CD14-positive monocyte (primary cell): Measurements from ENCODE around the gene PIP4K2B. TPM values are rescaled to one million over a fixed set of nuclear protein-coding genes. Genes with fewer than 3 reads are reported as not detected.
"Not testable (repeated sequence)": the region's sequence is repeated elsewhere in the genome, so short reads cannot be mapped to it uniquely, and the experiment has no call there.

Experiments
- DNase-seq, 3 donors: peaks; one replicate each; pipeline ENCODE4 v3.0.0-alpha.2; 2011 to 2022
- H2AFZ ChIP-seq: 2 replicates; pipeline ENCODE4 v1.6.0; 2012; ENCODE audit warnings: mild to moderate bottlenecking, low read depth, low read length, inconsistent platforms; ENCODE audit not compliant: insufficient read depth, poor library complexity, severe bottlenecking
- H3K27ac ChIP-seq, 2 donors: 1 replicate in 1 of 2; 2 replicates in 1 of 2; pipeline ENCODE4 v1.5.1; 2012 to 2013; ENCODE audit warnings: low read length in 2 of 2, control low read depth in 1 of 2, inconsistent platforms in 1 of 2, low read depth in 1 of 2, mild to moderate bottlenecking in 1 of 2
- H3K27me3 ChIP-seq, 2 donors: one replicate each; pipeline versions ENCODE4 v1.6.0 to v1.6.1; 2011 to 2013; ENCODE audit warnings: low read length in 2 of 2; ENCODE audit not compliant: control insufficient read depth in 2 of 2, insufficient read depth in 2 of 2
- H3K36me3 ChIP-seq, 2 donors: replicated peaks in 1 of 2; 1 replicate in 1 of 2; 2 replicates in 1 of 2; pipeline versions ENCODE4 v1.5.1 to v1.6.1; 2012 to 2013; ENCODE audit warnings: low read length in 2 of 2, control low read depth in 1 of 2, inconsistent platforms in 1 of 2, mild to moderate bottlenecking in 1 of 2; ENCODE audit not compliant: insufficient read depth in 2 of 2, control insufficient read depth in 1 of 2
- H3K4me1 ChIP-seq, 2 donors: 1 replicate in 1 of 2; 2 replicates in 1 of 2; pipeline versions ENCODE4 v1.5.1 to v1.6.1; 2012 to 2013; ENCODE audit warnings: low read length in 2 of 2, control low read depth in 1 of 2, inconsistent platforms in 1 of 2, mild to moderate bottlenecking in 1 of 2, moderate library complexity in 1 of 2; ENCODE audit not compliant: insufficient read depth in 2 of 2, control insufficient read depth in 1 of 2
- H3K4me2 ChIP-seq: replicated peaks from 2 replicates; pipeline ENCODE3; 2012; ENCODE audit warnings: low read length, moderate library complexity, mild to moderate bottlenecking; ENCODE audit not compliant: poor library complexity, severe bottlenecking; ENCODE audit errors: extremely low read depth
- H3K4me3 ChIP-seq, 3 experiments: fragments of 200-600 bp in 1 of 3; sonication (generic) in 1 of 3; replicated peaks in 1 of 3; 1 replicate in 2 of 3; 2 replicates in 1 of 3; pipeline ENCODE4 v1.5.1; 2011 to 2013; ENCODE audit warnings: low read length in 3 of 3, mild to moderate bottlenecking in 3 of 3, control low read depth in 2 of 3, low read depth in 2 of 3, inconsistent platforms in 1 of 3, moderate library complexity in 1 of 3
- H3K79me2 ChIP-seq: 2 replicates; pipeline ENCODE4 v1.6.0; 2012; ENCODE audit warnings: mild to moderate bottlenecking, control low read depth, inconsistent platforms, low read length, moderate library complexity; ENCODE audit not compliant: insufficient read depth
- H3K9ac ChIP-seq: 2 replicates; pipeline ENCODE4 v1.6.0; 2017; ENCODE audit warnings: low read length, mild to moderate bottlenecking; ENCODE audit not compliant: insufficient read depth, poor library complexity, severe bottlenecking
- H3K9me3 ChIP-seq, 2 donors: replicated peaks in 1 of 2; 1 replicate in 1 of 2; 2 replicates in 1 of 2; pipeline versions ENCODE4 v1.5.1 to v1.6.1; 2012 to 2013; ENCODE audit warnings: low read length in 2 of 2, control low read depth in 1 of 2; ENCODE audit not compliant: control insufficient read depth in 1 of 2, insufficient read depth in 1 of 2
- H4K20me1 ChIP-seq: 2 replicates; pipeline ENCODE4 v1.6.0; 2012; ENCODE audit warnings: mild to moderate bottlenecking, low read length, control low read depth, moderate library complexity; ENCODE audit not compliant: insufficient read depth
- H3K27ac Mint-ChIP-seq, 7 donors: one replicate each; pipeline ENCODE4 v1.8.0; 2020; ENCODE audit warnings: mild to moderate bottlenecking in 7 of 7, mixed read lengths in 7 of 7, moderate library complexity in 6 of 7, inconsistent platforms in 2 of 7
- H3K27me3 Mint-ChIP-seq, 3 donors: one replicate each; pipeline ENCODE4 v1.8.0; 2021 to 2022; ENCODE audit warnings: low read depth in 3 of 3, mild to moderate bottlenecking in 3 of 3, mixed read lengths in 3 of 3, moderate library complexity in 3 of 3, inconsistent platforms in 1 of 3
- H3K36me3 Mint-ChIP-seq, 2 donors: one replicate each; pipeline ENCODE4 v1.8.0; 2020; ENCODE audit warnings: mixed read lengths in 2 of 2, inconsistent platforms in 1 of 2, mild to moderate bottlenecking in 1 of 2
- H3K4me1 Mint-ChIP-seq: one replicate; pipeline ENCODE4 v1.8.0; 2020; ENCODE audit warnings: mild to moderate bottlenecking, mixed read lengths
- H3K4me3 Mint-ChIP-seq, 2 donors: one replicate each; pipeline ENCODE4 v1.8.0; 2020; ENCODE audit warnings: mild to moderate bottlenecking in 2 of 2, mixed read lengths in 2 of 2, moderate library complexity in 1 of 2
- H3K9me3 Mint-ChIP-seq, 7 donors: one replicate each; pipeline ENCODE4 v1.8.0; 2020 to 2022; ENCODE audit warnings: mixed read lengths in 7 of 7, mild to moderate bottlenecking in 6 of 7, moderate library complexity in 6 of 7, inconsistent platforms in 2 of 7
- CTCF ChIP-seq: fragments of 200-600 bp; IDR thresholded peaks from one replicate; pipeline ENCODE4 v1.8.0; 2022; ENCODE audit warnings: antibody characterized with exemption, mild to moderate bottlenecking
- WGBS: methylation state at CpG from one replicate; pipeline ENCODE4 v1.1.5; 2013; ENCODE audit warnings: missing lambda C conversion rate; ENCODE audit not compliant: insufficient coverage; 5-methylcytosine and 5-hydroxymethylcytosine counted together
- intact Hi-C, 2 donors: fragments of 100-400 bp; cut with micrococcal nuclease; formaldehyde crosslinking; loops; one replicate each; pipeline versions ENCODE4 v1.15.0 to v1.15.1; 2023
- polyA plus RNA-seq, 3 donors: library from polyadenylated mRNA; depleted of rRNA in 1 of 3; unstranded in 2 of 3; stranded (reverse) in 1 of 3; fragments of 300-500 nt in 2 of 3; fragments of >200 nt in 1 of 3; fragmentation: Illumina TruSeq in 2 of 3; gene quantifications; 1 replicate in 2 of 3; 2 replicates in 1 of 3; pipeline ENCODE4 v1.2.3, GENCODE V29; 2012 to 2021

Gene PIP4K2B
- polyA plus RNA-seq, 3 donors, result 4.4 to 20.2 (median 4.6) TPM

- Mint-ChIP-seq H3K4me1 (no peaks in the 10 kb centered on the region), H3K36me3 (peaks cover 38 to 61% of the 10 kb centered on the region in 2 donors), H3K27me3 (no peaks in the 10 kb centered on the region), H3K9me3 (peaks cover 0 to 2% (median 0%) of the 10 kb centered on the region in 7 donors), H3K27ac (peak overlapping the region in 3 of 7 donors; percentile 46 to 59 (median 47)), H3K4me3 (no peak overlapping the region)
- Histone ChIP-seq H3K9me3 (no peaks in the 10 kb centered on the region), H3K4me2 (no peak overlapping the region), H2AFZ (no peak overlapping the region), H3K27me3 (no peaks in the 10 kb centered on the region), H3K79me2 (peaks cover 32% of the 10 kb centered on the region), H4K20me1 (peaks cover 31% of the 10 kb centered on the region), H3K27ac (no peak overlapping the region), H3K4me1 (no peaks in the 10 kb centered on the region), H3K4me3 (no peak overlapping the region), H3K36me3 (peaks cover 26 to 57% of the 10 kb centered on the region in 2 donors), H3K9ac (no peak overlapping the region)
- intact Hi-C loops, result no loop called here
- DNase-seq, result no peak
- WGBS, result no CpG with 5 or more reads among the region's 1 CpG
- TF ChIP-seq CTCF, result no peak
Measured at GRCh38 chr17:38789185-38789584, 10.2 kb downstream of the PIP4K2B start.

GRCh38 chr17:38787999-38788398, 11.4 kb downstream of the PIP4K2B start:
- Histone ChIP-seq H4K20me1 (peaks cover 31% of the 10 kb centered on the region), H3K36me3 (peaks cover 37 to 58% of the 10 kb centered on the region in 2 donors), H3K79me2 (peaks cover 21% of the 10 kb centered on the region)
- H2AFZ ChIP-seq, H3K9me3 ChIP-seq, H3K4me3 ChIP-seq, H3K27me3 ChIP-seq, intact Hi-C loops, H3K27me3 Mint-ChIP-seq, DNase-seq, H3K4me3 Mint-ChIP-seq, H3K27ac ChIP-seq, H3K4me1 ChIP-seq, H3K9ac ChIP-seq, H3K9me3 Mint-ChIP-seq, H3K4me1 Mint-ChIP-seq, H3K4me2 ChIP-seq: not testable (repeated sequence)
- WGBS, result 92% methylated on average over 2 of the region's 4 CpGs
- Mint-ChIP-seq H3K27ac (peak overlapping the region in 1 of 7 donors; percentile 55), H3K36me3 (peaks cover 43 to 65% of the 10 kb centered on the region in 2 donors)
